MCF 10A (cell line): ENCODE results near the gene SNRPB. TPM values are rescaled to one million over a fixed set of nuclear protein-coding genes. Genes with fewer than 3 reads are reported as not detected.

ENCODE experiments used
- BruUV-seq: library from RNA; stranded (reverse); fragments of 400-500 nt; replicated peaks from 2 replicates; lab custom pipeline; 2021; lab: Mats Ljungman, UMichigan
- CTCF ChIA-PET: fragments of 300-600 bp; sonication (Branson Sonifier 250); formaldehyde crosslinking; extraction: SDS; loops from one replicate; lab custom pipeline; 2021; ENCODE audit warnings: antibody characterized with exemption, inconsistent platforms; lab: Yijun Ruan, JAX
- POLR2A ChIA-PET: fragments of 300-600, 350-650 bp; sonication (Branson Sonifier 250); formaldehyde crosslinking; extraction: SDS; loops from one replicate; lab custom pipeline; 2020; ENCODE audit warnings: antibody characterized with exemption, inconsistent platforms; lab: Yijun Ruan, JAX
- DNase-seq: peaks from one replicate; pipeline ENCODE4 v3.0.0-alpha.2; 2018; ENCODE audit not compliant: unreplicated experiment
- H3K27ac Mint-ChIP-seq: one replicate; pipeline ENCODE4 v1.8.0; 2022; ENCODE audit warnings: mild to moderate bottlenecking, low read depth, mixed read lengths; ENCODE audit not compliant: unreplicated experiment
- H3K27me3 Mint-ChIP-seq: one replicate; pipeline ENCODE4 v1.8.0; 2022; ENCODE audit warnings: mixed read lengths; ENCODE audit not compliant: insufficient read depth, unreplicated experiment
- H3K36me3 Mint-ChIP-seq: one replicate; pipeline ENCODE4 v1.8.0; 2022; ENCODE audit warnings: mild to moderate bottlenecking, moderate library complexity, mixed read lengths; ENCODE audit not compliant: insufficient read depth, unreplicated experiment
- H3K4me1 Mint-ChIP-seq: one replicate; pipeline ENCODE4 v1.8.0; 2022; ENCODE audit warnings: mixed read lengths; ENCODE audit not compliant: insufficient read depth, unreplicated experiment
- H3K4me3 Mint-ChIP-seq: one replicate; pipeline ENCODE4 v1.8.0; 2022; ENCODE audit warnings: mild to moderate bottlenecking, moderate library complexity, mixed read lengths; ENCODE audit not compliant: unreplicated experiment
- H3K9me3 Mint-ChIP-seq: one replicate; pipeline ENCODE4 v1.8.0; 2022; ENCODE audit warnings: mixed read lengths; ENCODE audit not compliant: unreplicated experiment
- intact Hi-C: fragments of 100-400 bp; cut with micrococcal nuclease; formaldehyde crosslinking; loops from 2 replicates; pipeline ENCODE4 v1.14.1; 2022
- total RNA-seq: library from RNA; stranded (reverse); gene quantifications from 2 replicates; pipeline ENCODE4 v1.2.3, GENCODE V29; 2022
- TF ChIP-seq, protein P1 (sequence below): fragments of 200-600 bp; IDR thresholded peaks from one replicate; pipeline ENCODE4 v1.8.0; 2022; ENCODE audit warnings: antibody characterized with exemption, mild to moderate bottlenecking; ENCODE audit not compliant: unreplicated experiment

SNRPB gene
- total RNA-seq, 1 experiment from 2014 or later = 236 TPM

DNA sequence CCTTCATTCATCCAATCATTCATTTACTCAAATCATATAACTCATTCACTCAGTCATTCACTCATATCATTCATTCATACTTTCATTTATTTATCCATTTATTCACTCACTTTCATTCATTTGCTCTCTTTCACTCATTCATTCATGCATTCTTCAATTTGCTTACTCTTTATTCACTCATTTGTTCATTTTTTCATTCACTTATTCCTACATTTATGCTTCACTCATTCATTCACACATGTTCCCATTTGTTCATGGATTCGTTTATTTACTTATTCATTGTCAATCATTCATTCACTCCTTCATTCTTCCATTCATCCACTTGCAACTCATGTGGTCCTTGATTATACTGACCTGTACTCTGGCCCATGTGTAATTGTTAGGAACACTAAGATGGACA is 39.4 kb downstream of the SNRPB start:
- no peaks in the 10 kb centered on the region for H3K4me1 Mint-ChIP-seq
- BruUV-seq = no TSS peak
- no peaks in the 10 kb centered on the region for H3K36me3 Mint-ChIP-seq
- intact Hi-C loops = no loop called here
- H3K4me3 Mint-ChIP-seq = no peak overlapping the region
- H3K9me3 Mint-ChIP-seq = peaks cover 7% of the 10 kb centered on the region
- peaks cover 18% of the 10 kb centered on the region for H3K27me3 Mint-ChIP-seq
- no peak for DNase-seq
- TF ChIP-seq, protein P1, sequence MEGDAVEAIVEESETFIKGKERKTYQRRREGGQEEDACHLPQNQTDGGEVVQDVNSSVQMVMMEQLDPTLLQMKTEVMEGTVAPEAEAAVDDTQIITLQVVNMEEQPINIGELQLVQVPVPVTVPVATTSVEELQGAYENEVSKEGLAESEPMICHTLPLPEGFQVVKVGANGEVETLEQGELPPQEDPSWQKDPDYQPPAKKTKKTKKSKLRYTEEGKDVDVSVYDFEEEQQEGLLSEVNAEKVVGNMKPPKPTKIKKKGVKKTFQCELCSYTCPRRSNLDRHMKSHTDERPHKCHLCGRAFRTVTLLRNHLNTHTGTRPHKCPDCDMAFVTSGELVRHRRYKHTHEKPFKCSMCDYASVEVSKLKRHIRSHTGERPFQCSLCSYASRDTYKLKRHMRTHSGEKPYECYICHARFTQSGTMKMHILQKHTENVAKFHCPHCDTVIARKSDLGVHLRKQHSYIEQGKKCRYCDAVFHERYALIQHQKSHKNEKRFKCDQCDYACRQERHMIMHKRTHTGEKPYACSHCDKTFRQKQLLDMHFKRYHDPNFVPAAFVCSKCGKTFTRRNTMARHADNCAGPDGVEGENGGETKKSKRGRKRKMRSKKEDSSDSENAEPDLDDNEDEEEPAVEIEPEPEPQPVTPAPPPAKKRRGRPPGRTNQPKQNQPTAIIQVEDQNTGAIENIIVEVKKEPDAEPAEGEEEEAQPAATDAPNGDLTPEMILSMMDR = no peak
- no peak overlapping the region for H3K27ac Mint-ChIP-seq
- ChIA-PET CTCF (interaction anchor here (0.9 to 1.7 kb wide), 2 partner anchors 21 to 223 kb away, joined by 5 to 6 read pairs; no protein-coding TSS in a partner anchor), POLR2A (interaction anchor here (0.6 kb wide), 1 partner anchor 72 kb away, joined by 3 read pairs; no protein-coding TSS in a partner anchor)

DNA sequence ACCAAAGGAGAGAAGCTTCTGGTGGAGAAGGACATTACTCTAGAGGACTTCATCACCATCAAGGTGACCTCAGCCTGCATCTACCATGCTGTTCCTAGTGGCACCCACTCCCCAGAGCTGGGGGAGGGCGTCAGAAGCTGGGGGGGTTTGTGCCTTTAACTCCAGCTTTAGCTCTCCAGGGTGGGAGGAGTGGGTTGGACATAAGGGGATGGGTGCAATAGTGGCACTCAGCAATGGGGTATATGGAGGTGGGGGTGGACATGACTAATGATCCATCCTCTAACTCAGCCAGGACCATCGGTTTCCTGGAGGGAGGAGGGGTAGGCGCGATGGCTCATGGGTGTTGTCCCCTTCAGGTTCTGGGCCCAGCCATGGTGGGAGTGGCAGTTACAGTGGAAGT is 40.1 kb downstream of the SNRPB start:
- DNase-seq = no peak
- TF ChIP-seq, protein P1 = no peak
- ChIA-PET POLR2A (no interaction called here), CTCF (interaction anchor here (0.7 to 1.7 kb wide), 6 partner anchors 10 to 223 kb away, joined by 3 to 6 read pairs (median 4); no protein-coding TSS in a partner anchor)
- H3K9me3 Mint-ChIP-seq = peaks cover 7% of the 10 kb centered on the region
- no peak overlapping the region for H3K27ac Mint-ChIP-seq
- no peaks in the 10 kb centered on the region for H3K4me1 Mint-ChIP-seq
- no peaks in the 10 kb centered on the region for H3K36me3 Mint-ChIP-seq
- intact Hi-C loops = no loop called here
- peaks cover 18% of the 10 kb centered on the region for H3K27me3 Mint-ChIP-seq
- no TSS peak for BruUV-seq
- H3K4me3 Mint-ChIP-seq = no peak overlapping the region

DNA sequence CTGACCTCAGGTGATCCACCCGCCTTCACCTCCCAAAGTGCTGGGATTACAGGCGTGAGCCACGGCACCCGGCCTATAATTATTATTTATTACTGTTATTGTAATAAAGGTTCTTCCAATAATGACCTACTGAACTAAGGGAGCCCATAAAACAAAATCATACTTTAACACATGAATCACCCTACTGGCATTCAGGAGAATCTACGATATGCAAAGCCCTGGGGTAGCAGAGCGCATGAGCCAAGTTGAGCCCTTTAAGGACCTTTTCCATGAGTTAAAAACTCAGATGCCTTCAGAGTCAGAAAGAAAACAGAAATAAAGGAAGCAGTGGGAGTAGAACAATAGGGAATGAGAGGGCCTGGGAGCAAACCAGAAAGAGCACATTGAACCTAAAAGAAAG is 41.5 kb downstream of the SNRPB start:
- TF ChIP-seq, protein P1 = no peak
- POLR2A ChIA-PET = interaction anchor here (2.1 kb wide), 1 partner anchor 24 kb away, joined by 4 read pairs; no protein-coding TSS in a partner anchor
- CTCF ChIA-PET = interaction anchor here (0.6 to 0.9 kb wide), 3 partner anchors 17 to 222 kb away, joined by 3 to 5 read pairs (median 3); no protein-coding TSS in a partner anchor
- no TSS peak for BruUV-seq
- Mint-ChIP-seq H3K9me3 (peaks cover 7% of the 10 kb centered on the region), H3K4me1 (no peaks in the 10 kb centered on the region), H3K4me3 (no peak overlapping the region), H3K27me3 (peaks cover 18% of the 10 kb centered on the region), H3K36me3 (no peaks in the 10 kb centered on the region), H3K27ac (no peak overlapping the region)
- intact Hi-C loops = no loop called here
- DNase-seq = no peak

DNA sequence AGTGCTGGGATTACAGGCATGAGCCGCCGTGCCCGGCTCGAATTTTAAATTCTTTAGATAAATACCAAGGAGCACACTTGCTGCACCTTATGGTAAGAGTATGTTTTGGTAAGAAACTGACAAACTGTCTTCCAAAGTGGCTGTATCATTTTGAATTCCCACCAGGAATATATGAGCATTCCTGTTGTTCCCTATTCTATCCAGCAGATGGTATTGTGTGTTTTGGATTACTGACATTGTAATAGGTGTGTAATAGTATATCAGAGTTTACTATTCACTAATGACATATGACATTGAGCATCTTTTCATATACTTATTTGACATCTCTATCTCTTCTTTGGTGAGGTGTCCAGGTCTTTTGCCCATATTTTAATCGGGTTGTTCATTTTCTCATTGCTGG is 49.3 kb downstream of the SNRPB start:
- H3K27me3 Mint-ChIP-seq = no peaks in the 10 kb centered on the region
- TF ChIP-seq, protein P1 = peak; percentile 27
- ChIA-PET POLR2A (interaction anchor here (2.2 kb wide), 1 partner anchor 31 kb away, joined by 15 read pairs; no protein-coding TSS in a partner anchor), CTCF (interaction anchor here (0.8 to 5.6 kb wide), 4 partner anchors 24 to 213 kb away, joined by 4 to 55 read pairs (median 10); no protein-coding TSS in a partner anchor)
- DNase-seq = peak; percentile 24
- H3K36me3 Mint-ChIP-seq = no peaks in the 10 kb centered on the region
- no peak overlapping the region for H3K4me3 Mint-ChIP-seq
- H3K27ac Mint-ChIP-seq = no peak overlapping the region
- intact Hi-C loops = loop anchor here (1.0 kb wide), 1 partner anchor 33 kb away; no protein-coding TSS in a partner anchor
- BruUV-seq = no TSS peak
- H3K9me3 Mint-ChIP-seq = no peaks in the 10 kb centered on the region
- H3K4me1 Mint-ChIP-seq = no peaks in the 10 kb centered on the region
